Fibroblast of skin of right biceps (primary cell): ENCODE results near the gene SGMS1.
A peak's percentile ranks its signal among the peaks of the same experiment; 100 is the strongest.

Experiments
- DNase-seq: peaks from one replicate; pipeline ENCODE4 v3.0.0-alpha.2; 2013

Gene SGMS1

GRCh38 chr10:50318129-50318528 lies 305.6 kb downstream of the SGMS1 start:
- DNase-seq = no peak

- no peak for DNase-seq
Measured at GRCh38 chr10:50316695-50317648, 306.8 kb downstream of the SGMS1 start.

GRCh38 chr10:50316174-50316573 lies 307.6 kb downstream of the SGMS1 start:
- no peak for DNase-seq

- no peak for DNase-seq
Measured at GRCh38 chr10:50315424-50315823, 308.3 kb downstream of the SGMS1 start.

GRCh38 chr10:50314169-50315071 lies 309.3 kb downstream of the SGMS1 start:
- no peak for DNase-seq

GRCh38 chr10:50312464-50313437 lies 311.0 kb downstream of the SGMS1 start:
- peak; percentile 73 for DNase-seq

GRCh38 chr10:50310560-50311174 lies 313.1 kb downstream of the SGMS1 start:
- peak; percentile 10 for DNase-seq

- no peak for DNase-seq
Measured at GRCh38 chr10:50309342-50309741, 314.4 kb downstream of the SGMS1 start.

- DNase-seq = no peak
Measured at GRCh38 chr10:50304660-50305059, 319.1 kb downstream of the SGMS1 start.

GRCh38 chr10:50299948-50300669 lies 323.6 kb downstream of the SGMS1 start:
- DNase-seq = no peak

GRCh38 chr10:50295367-50295766 lies 328.4 kb downstream of the SGMS1 start:
- no peak for DNase-seq

- no peak for DNase-seq
Measured at GRCh38 chr10:50294582-50294981, 329.2 kb downstream of the SGMS1 start.

- DNase-seq = no peak
Measured at GRCh38 chr10:50293513-50294313, 330.0 kb downstream of the SGMS1 start.

GRCh38 chr10:50291261-50291850 lies 332.4 kb downstream of the SGMS1 start:
- peak; percentile 17 for DNase-seq

GRCh38 chr10:50289196-50289595 lies 334.6 kb downstream of the SGMS1 start:
- no peak for DNase-seq

- DNase-seq = no peak
Measured at GRCh38 chr10:50286996-50287803, 336.6 kb downstream of the SGMS1 start.

GRCh38 chr10:50286517-50286916 lies 337.2 kb downstream of the SGMS1 start:
- DNase-seq = peak; percentile 79

GRCh38 chr10:50281967-50282522 lies 341.7 kb downstream of the SGMS1 start:
- no peak for DNase-seq
